B cell (primary cell): ENCODE measurements around the gene MBP. TPM values are rescaled to one million over a fixed set of nuclear protein-coding genes. Genes with fewer than 3 reads are reported as not detected.

Experiments used
- ATAC-seq: fragments of 200-7000 bp; cut with Tn5 transposase; one replicate; pipeline ENCODE4 v1.10.0; 2021; ENCODE audit warnings: low read depth, mild to moderate bottlenecking, moderate number of reproducible peaks, moderate library complexity
- CTCF ChIA-PET: fragments of 350-600 bp; sonication (Branson Sonifier 250); formaldehyde crosslinking; loops from one replicate; lab custom pipeline; 2021; ENCODE audit warnings: antibody characterized with exemption, inconsistent platforms; lab: Charles Lee
- POLR2A ChIA-PET: fragments of 350-600 bp; sonication (Branson Sonifier 250); formaldehyde crosslinking; loops from one replicate; lab custom pipeline; 2021; ENCODE audit warnings: antibody characterized with exemption; lab: Charles Lee
- DNase-seq: peaks from one replicate; pipeline ENCODE4 v3.0.0; 2013
- H2AFZ ChIP-seq: 2 replicates; pipeline ENCODE4 v1.6.1; 2012; ENCODE audit warnings: mild to moderate bottlenecking, low read depth, low read length; ENCODE audit not compliant: insufficient read depth, poor library complexity, severe bottlenecking
- H3K27ac ChIP-seq, 2 donors: 1 replicate in 1 of 2; 2 replicates in 1 of 2; pipeline ENCODE4 v1.5.1; 2012 to 2013; ENCODE audit warnings: low read length in 2 of 2, mild to moderate bottlenecking in 2 of 2, moderate library complexity in 1 of 2
- H3K27me3 ChIP-seq, 4 experiments: fragments of 200-600 bp in 1 of 4; sonication (generic) in 1 of 4; replicated peaks in 1 of 4; 1 replicate in 2 of 4; 2 replicates in 2 of 4; pipeline versions ENCODE4 v1.6.1 to v1.7.0; 2013 to 2016; ENCODE audit warnings: low read length in 3 of 4, mild to moderate bottlenecking in 2 of 4, mixed read lengths in 1 of 4, moderate library complexity in 1 of 4; ENCODE audit not compliant: insufficient read depth in 4 of 4, control insufficient read depth in 3 of 4; ENCODE audit errors: control extremely low read depth in 1 of 4
- H3K36me3 ChIP-seq, 2 experiments: replicated peaks in 1 of 2; 1 replicate in 1 of 2; 2 replicates in 1 of 2; pipeline versions ENCODE4 v1.6.1 to v1.7.1; 2013; ENCODE audit warnings: low read length in 1 of 2; ENCODE audit not compliant: insufficient read depth in 2 of 2, control insufficient read depth in 1 of 2; ENCODE audit errors: control extremely low read depth in 1 of 2, extremely low read depth in 1 of 2
- H3K4me1 ChIP-seq, 2 donors: fragments of 200-600 bp in 1 of 2; sonication (generic) in 1 of 2; 1 replicate in 1 of 2; 2 replicates in 1 of 2; pipeline versions ENCODE4 v1.5.1 to v1.6.1; 2013 to 2017; ENCODE audit warnings: low read length in 2 of 2; ENCODE audit not compliant: control insufficient read depth in 2 of 2, insufficient read depth in 2 of 2
- H3K4me2 ChIP-seq: replicated peaks from 2 replicates; pipeline ENCODE3; 2012; ENCODE audit warnings: mild to moderate bottlenecking, low read depth, low read length; ENCODE audit not compliant: poor library complexity, severe bottlenecking
- H3K4me3 ChIP-seq, 5 experiments: fragments of 200-600 bp in 1 of 5; sonication (generic) in 1 of 5; 1 replicate in 3 of 5; 2 replicates in 2 of 5; pipeline versions ENCODE4 v1.5.1 to v1.7.0; 2011 to 2016; ENCODE audit warnings: low read length in 4 of 5, mild to moderate bottlenecking in 4 of 5, low read depth in 2 of 5, control low read depth in 1 of 5, moderate library complexity in 1 of 5; ENCODE audit not compliant: insufficient read depth in 1 of 5; ENCODE audit errors: control extremely low read depth in 1 of 5, extremely low read depth in 1 of 5
- H3K79me2 ChIP-seq: fragments of 200-600 bp; sonication (generic); one replicate; pipeline ENCODE4 v1.6.0; 2016; ENCODE audit warnings: low read length; ENCODE audit not compliant: control insufficient read depth, insufficient read depth
- H3K9ac ChIP-seq: fragments of 200-600 bp; sonication (generic); 2 replicates; pipeline ENCODE4 v1.6.1; 2017; ENCODE audit warnings: mild to moderate bottlenecking, low read length, moderate library complexity
- H3K9me3 ChIP-seq, 3 donors: one replicate each; pipeline versions ENCODE4 v1.6.1 to v1.7.1; 2013; ENCODE audit warnings: low read length in 2 of 3; ENCODE audit not compliant: control insufficient read depth in 2 of 3, insufficient read depth in 1 of 3; ENCODE audit errors: control extremely low read depth in 1 of 3
- H4K20me1 ChIP-seq: 2 replicates; pipeline ENCODE4 v1.6.0; 2012; ENCODE audit warnings: mild to moderate bottlenecking, low read length; ENCODE audit not compliant: insufficient read depth, control insufficient read depth, poor library complexity, severe bottlenecking
- H3K27ac Mint-ChIP-seq: one replicate; pipeline ENCODE4 v1.8.0; 2021; ENCODE audit warnings: mixed read lengths
- H3K27me3 Mint-ChIP-seq: one replicate; pipeline ENCODE4 v1.8.0; 2021; ENCODE audit warnings: mixed read lengths
- H3K4me1 Mint-ChIP-seq: one replicate; pipeline ENCODE4 v1.8.0; 2021; ENCODE audit warnings: mixed read lengths
- H3K4me3 Mint-ChIP-seq: one replicate; pipeline ENCODE4 v1.8.0; 2021; ENCODE audit warnings: mixed read lengths
- H3K9me3 Mint-ChIP-seq: one replicate; pipeline ENCODE4 v1.8.0; 2022; ENCODE audit warnings: mixed read lengths; ENCODE audit not compliant: insufficient read depth
- CTCF ChIP-seq: fragments of 200-600 bp; IDR thresholded peaks from one replicate; pipeline ENCODE4 v1.8.0; 2022; ENCODE audit warnings: antibody characterized with exemption, mild to moderate bottlenecking
- EZH2 ChIP-seq: IDR thresholded peaks from 2 replicates; pipeline ENCODE4 v1.6.1; 2012; ENCODE audit warnings: borderline replicate concordance, low read depth, mild to moderate bottlenecking, moderate library complexity, low read length; ENCODE audit not compliant: insufficient read depth, poor library complexity, severe bottlenecking
- WGBS: methylation state at CpG from one replicate; pipeline ENCODE4 v1.1.5; 2013; ENCODE audit warnings: missing lambda C conversion rate; ENCODE audit not compliant: insufficient coverage; 5-methylcytosine and 5-hydroxymethylcytosine counted together
- intact Hi-C: fragments of 100-400 bp; cut with micrococcal nuclease; formaldehyde crosslinking; loops from one replicate; pipeline ENCODE4 v1.10.0; 2022
- polyA plus RNA-seq: library from polyadenylated mRNA; depleted of rRNA; stranded (reverse); fragments of >200 nt; gene quantifications from 2 replicates; pipeline ENCODE4 v1.2.3, GENCODE V29; 2012
- total RNA-seq, 2 donors: library from RNA; stranded (reverse); fragments of 120-200 nt in 1 of 2; gene quantifications; 1 replicate in 1 of 2; 2 replicates in 1 of 2; pipeline versions ENCODE4 v1.2.3 to v1.2.4, GENCODE V29; 2013 to 2022

The MBP gene
- total and polyA plus RNA-seq, 2 donors (not counting 1 experiment from before 2014, with no cell fraction given), result 30.1 to 192 TPM

- Mint-ChIP-seq H3K4me1 (peaks cover 29% of the 10 kb centered on the region), H3K4me3 (peak overlapping the region; percentile 38), H3K27me3 (no peaks in the 10 kb centered on the region), H3K27ac (peak overlapping the region; percentile 61), H3K9me3 (peaks cover 6% of the 10 kb centered on the region)
- H3K9me3 ChIP-seq, result peaks cover 0 to 30% (median 22%) of the 10 kb centered on the region in 3 donors
- no peak overlapping the region for H3K4me2 ChIP-seq
- CTCF ChIA-PET, result interaction anchor here (1.1 to 1.2 kb wide), 2 partner anchors 8 to 136 kb away, joined by 3 to 7 read pairs; no protein-coding TSS in a partner anchor
- H3K79me2 ChIP-seq, result no peaks in the 10 kb centered on the region
- intact Hi-C loops, result no loop called here
- 88% methylated on average over 5 of the region's 5 CpGs for WGBS
- TF ChIP-seq EZH2, result no peak
- no peak for TF ChIP-seq CTCF
- POLR2A ChIA-PET, result no interaction called here
- H3K9ac ChIP-seq, result no peak overlapping the region
- no peak overlapping the region for H3K4me3 ChIP-seq
- DNase-seq (no peak), ATAC-seq (no peak)
- H3K27me3 ChIP-seq, result no peaks in the 10 kb centered on the region
- no peaks in the 10 kb centered on the region for H3K36me3 ChIP-seq
- no peaks in the 10 kb centered on the region for H4K20me1 ChIP-seq
- peaks cover 7 to 9% of the 10 kb centered on the region in 2 donors for H3K4me1 ChIP-seq
- no peak overlapping the region for H2AFZ ChIP-seq
- H3K27ac ChIP-seq, result no peak overlapping the region
Observed at GRCh38 chr18:77139619-77140018, 7.0 kb upstream of the MBP start.

- Histone ChIP-seq H3K4me2 (no peak overlapping the region), H4K20me1 (no peaks in the 10 kb centered on the region), H3K4me3 (no peak overlapping the region), H3K27ac (no peak overlapping the region), H3K79me2 (no peaks in the 10 kb centered on the region), H2AFZ (no peak overlapping the region), H3K9ac (no peak overlapping the region), H3K27me3 (no peaks in the 10 kb centered on the region), H3K4me1 (peaks cover 17 to 21% of the 10 kb centered on the region in 2 donors), H3K36me3 (no peaks in the 10 kb centered on the region), H3K9me3 (peaks cover 0 to 20% (median 9%) of the 10 kb centered on the region in 3 donors)
- ChIA-PET POLR2A (interaction anchor here (0.7 kb wide), 1 partner anchor 57 kb away, joined by 4 read pairs; no protein-coding TSS in a partner anchor), CTCF (interaction anchor here (0.7 to 1.1 kb wide), 4 partner anchors 9 to 69 kb away, joined by 3 to 7 read pairs (median 3); no protein-coding TSS in a partner anchor)
- Mint-ChIP-seq H3K27ac (no peak overlapping the region), H3K4me3 (no peak overlapping the region), H3K4me1 (peaks cover 42% of the 10 kb centered on the region), H3K27me3 (no peaks in the 10 kb centered on the region), H3K9me3 (peaks cover 6% of the 10 kb centered on the region)
- ATAC-seq (no peak), DNase-seq (no peak)
- WGBS, result 95% methylated on average over 8 of the region's 10 CpGs
- intact Hi-C loops, result no loop called here
- TF ChIP-seq EZH2, result no peak
- TF ChIP-seq CTCF, result no peak
Observed at GRCh38 chr18:77138270-77138669, 5.7 kb upstream of the MBP start.
